Right cardiac atrium (tissue), 5 donors: ENCODE results near the gene TRPC4AP. TPM values are rescaled to one million over a fixed set of nuclear protein-coding genes. Genes with fewer than 3 reads are reported as not detected.

ENCODE experiments used
- ATAC-seq, 2 donors: fragments of 200-7000 bp; cut with Tn5 transposase; one replicate each; pipeline versions ENCODE4 v1.8.0 to v1.9.1; 2020; ENCODE audit warnings: moderate library complexity in 2 of 2, mild to moderate bottlenecking in 1 of 2
- DNase-seq, 3 donors: peaks; one replicate each; pipeline ENCODE4 v3.0.0-alpha.2; 2020
- H3K27ac ChIP-seq: one replicate; pipeline ENCODE4 v1.5.1; 2013; ENCODE audit warnings: mild to moderate bottlenecking, low read length, control low read depth, moderate library complexity
- H3K27me3 ChIP-seq: one replicate; pipeline ENCODE4 v1.6.1; 2013; ENCODE audit not compliant: control insufficient read depth, insufficient read depth
- H3K4me1 ChIP-seq: one replicate; pipeline ENCODE4 v1.6.1; 2013; ENCODE audit warnings: low read length; ENCODE audit not compliant: control insufficient read depth, insufficient read depth
- H3K4me3 ChIP-seq: one replicate; pipeline ENCODE4 v1.5.1; 2013; ENCODE audit warnings: low read length, control low read depth
- H3K9me3 ChIP-seq: one replicate; pipeline ENCODE4 v1.6.1; 2013; ENCODE audit warnings: low read length; ENCODE audit not compliant: control insufficient read depth
- WGBS: extraction: QIAGEN DNeasy Blood & Tissue Kit; methylation state at CpG from one replicate; pipeline ENCODE4 v1.1.7; 2013; 5-methylcytosine and 5-hydroxymethylcytosine counted together
- intact Hi-C, 4 donors: fragments of 100-400 bp; cut with DNase I; formaldehyde crosslinking; loops; one replicate each; pipeline versions ENCODE4 v1.11.0 to v1.14.0; 2022 to 2023
- polyA plus RNA-seq: library from polyadenylated mRNA; stranded (reverse); fragments of 200-250 nt; gene quantifications from one replicate; pipeline ENCODE4 v1.2.3, GENCODE V29; 2013
- total RNA-seq, 4 donors: library from RNA; stranded (reverse); fragmentation: NEBNext Ultra II Directional; extraction: Animal tissue kit (Norgen Biotek cat#: 25700); gene quantifications; one replicate each; pipeline ENCODE4 v1.2.1, GENCODE V29; 2021
- donor health status: healthy with polysubstance abuse.
- donor health status: DM: no; HTN: yes; CAD: no.
- donor health status: DM: no; HTN: no; CAD: no.
- donor health status: DM: no; HTN: yes; CAD: no; lungs with severe emphysema.
- donor health status: DM: yes; HTN: yes; CAD: no.

The TRPC4AP gene
- total and polyA plus RNA-seq, 5 donors: 29.1 to 44.6 (median 34.5) TPM

- DNase-seq: peak in 2 of 3 donors; percentile 33 to 49
- no peak overlapping the region for H3K27ac ChIP-seq
- H3K27me3 ChIP-seq: no peaks in the 10 kb centered on the region
- no peaks in the 10 kb centered on the region for H3K4me1 ChIP-seq
- no peak for ATAC-seq
- no peak overlapping the region for H3K4me3 ChIP-seq
- 91% methylated on average over 20 of the region's 20 CpGs for WGBS
- no peaks in the 10 kb centered on the region for H3K9me3 ChIP-seq
- intact Hi-C loops: no loop called here
Measured at GRCh38 chr20:34992751-34993417, 99.7 kb downstream of the TRPC4AP start.

DNA sequence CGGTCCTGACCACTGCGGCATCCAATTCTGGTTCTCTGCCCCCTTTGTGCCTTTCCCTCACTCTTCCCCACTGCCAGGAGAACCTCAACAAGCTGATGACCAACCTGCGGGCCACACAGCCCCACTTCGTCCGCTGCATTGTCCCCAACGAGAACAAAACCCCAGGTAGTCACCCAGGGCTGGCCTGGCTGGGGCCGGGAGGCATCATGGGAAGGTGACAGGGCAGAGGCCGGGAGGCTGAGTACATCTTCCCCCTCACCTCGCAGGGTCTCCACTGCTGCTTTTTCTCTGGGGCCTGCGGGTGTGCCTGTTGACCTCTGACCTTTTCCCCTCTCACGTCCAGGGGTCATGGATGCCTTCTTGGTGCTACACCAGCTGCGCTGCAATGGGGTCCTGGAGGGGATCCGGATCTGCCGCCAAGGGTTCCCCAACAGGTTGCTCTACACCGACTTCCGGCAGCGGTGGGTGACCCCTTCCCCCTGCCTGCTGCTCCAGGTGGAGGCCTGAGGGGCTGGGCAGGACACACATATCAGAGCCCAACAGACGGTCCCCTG is 101.9 kb downstream of the TRPC4AP start:
- DNase-seq (peak in 1 of 3 donors; percentile 40), ATAC-seq (no peak)
- Histone ChIP-seq H3K4me3 (no peak overlapping the region), H3K9me3 (no peaks in the 10 kb centered on the region), H3K4me1 (no peaks in the 10 kb centered on the region), H3K27ac (no peak overlapping the region), H3K27me3 (no peaks in the 10 kb centered on the region)
- intact Hi-C loops: no loop called here
- 78% methylated on average over 18 of the region's 18 CpGs for WGBS

- no peaks in the 10 kb centered on the region for H3K27me3 ChIP-seq
- H3K4me3 ChIP-seq: no peak overlapping the region
- no peak for ATAC-seq
- DNase-seq: no peak
- WGBS: 75% methylated on average over 11 of the region's 11 CpGs
- no peak overlapping the region for H3K27ac ChIP-seq
- no peaks in the 10 kb centered on the region for H3K9me3 ChIP-seq
- no peaks in the 10 kb centered on the region for H3K4me1 ChIP-seq
- intact Hi-C loops: no loop called here
Measured at GRCh38 chr20:34990231-34990630, 102.4 kb downstream of the TRPC4AP start.

DNA sequence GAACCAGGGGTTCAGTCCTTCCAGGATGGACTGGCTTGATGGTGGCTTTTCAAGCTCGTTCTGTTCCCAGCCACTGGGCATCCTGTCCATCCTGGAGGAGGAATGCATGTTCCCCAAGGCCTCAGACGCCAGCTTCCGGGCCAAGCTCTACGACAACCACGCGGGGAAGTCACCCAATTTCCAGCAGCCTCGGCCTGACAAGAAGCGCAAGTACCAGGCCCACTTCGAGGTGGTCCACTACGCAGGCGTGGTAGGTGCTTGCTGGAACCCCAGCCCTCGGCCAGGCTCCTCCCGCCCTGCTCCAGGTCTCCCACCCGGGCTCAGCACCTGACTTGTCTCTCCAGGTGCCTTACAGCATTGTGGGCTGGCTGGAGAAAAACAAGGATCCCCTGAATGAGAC is 102.9 kb downstream of the TRPC4AP start:
- Histone ChIP-seq H3K27ac (no peak overlapping the region), H3K9me3 (no peaks in the 10 kb centered on the region), H3K27me3 (no peaks in the 10 kb centered on the region), H3K4me3 (no peak overlapping the region), H3K4me1 (no peaks in the 10 kb centered on the region)
- DNase-seq (peak in 1 of 3 donors; percentile 37), ATAC-seq (no peak)
- WGBS: 88% methylated on average over 14 of the region's 14 CpGs
- intact Hi-C loops: no loop called here

GRCh38 chr20:34989118-34989517 is 103.5 kb downstream of the TRPC4AP start:
- intact Hi-C loops: no loop called here
- Histone ChIP-seq H3K27ac (no peak overlapping the region), H3K9me3 (no peaks in the 10 kb centered on the region), H3K4me3 (no peak overlapping the region), H3K27me3 (no peaks in the 10 kb centered on the region), H3K4me1 (no peaks in the 10 kb centered on the region)
- 84% methylated on average over 4 of the region's 4 CpGs for WGBS
- DNase-seq (peak in 1 of 3 donors; percentile 22), ATAC-seq (no peak)

DNA sequence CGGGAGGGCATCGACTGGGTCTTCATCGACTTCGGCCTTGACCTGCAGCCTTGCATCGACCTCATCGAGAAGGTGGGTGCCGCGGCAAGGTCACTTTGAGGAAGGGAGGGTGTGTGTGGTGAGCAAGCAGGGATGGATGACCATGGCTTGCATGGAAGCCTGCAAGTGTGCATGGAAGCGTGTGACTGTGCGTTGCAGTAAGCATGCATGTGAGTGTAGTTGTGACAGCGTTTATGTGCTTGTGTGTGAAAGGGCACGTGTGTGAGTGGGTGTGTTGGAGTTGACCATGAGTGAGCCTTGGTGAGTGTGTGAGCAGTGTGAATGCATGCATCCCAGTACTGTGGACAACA is 104.4 kb downstream of the TRPC4AP start:
- intact Hi-C loops: no loop called here
- Histone ChIP-seq H3K9me3 (no peaks in the 10 kb centered on the region), H3K4me3 (no peak overlapping the region), H3K4me1 (no peaks in the 10 kb centered on the region), H3K27me3 (no peaks in the 10 kb centered on the region), H3K27ac (no peak overlapping the region)
- ATAC-seq (no peak), DNase-seq (peak in 1 of 3 donors; percentile 18)
- 67% methylated on average over 12 of the region's 12 CpGs for WGBS

- intact Hi-C loops: no loop called here
- H3K4me3 ChIP-seq: no peak overlapping the region
- ATAC-seq: no peak
- no peaks in the 10 kb centered on the region for H3K9me3 ChIP-seq
- WGBS: 63% methylated on average over 15 of the region's 15 CpGs
- peak in 2 of 3 donors; percentile 57 to 67 for DNase-seq
- H3K27ac ChIP-seq: no peak overlapping the region
- no peaks in the 10 kb centered on the region for H3K4me1 ChIP-seq
- H3K27me3 ChIP-seq: no peaks in the 10 kb centered on the region
Measured at GRCh38 chr20:34987288-34988190, 105.1 kb downstream of the TRPC4AP start.

GRCh38 chr20:34986311-34987287 is 106.0 kb downstream of the TRPC4AP start:
- peak in 1 of 2 donors; percentile 2 for ATAC-seq
- peak; percentile 18 to 56 (median 55) for DNase-seq
- no peaks in the 10 kb centered on the region for H3K4me1 ChIP-seq
- H3K9me3 ChIP-seq: no peaks in the 10 kb centered on the region
- H3K27me3 ChIP-seq: no peaks in the 10 kb centered on the region
- no peak overlapping the region for H3K27ac ChIP-seq
- H3K4me3 ChIP-seq: no peak overlapping the region
- intact Hi-C loops: no loop called here
- WGBS: 65% methylated on average over 24 of the region's 24 CpGs

DNA sequence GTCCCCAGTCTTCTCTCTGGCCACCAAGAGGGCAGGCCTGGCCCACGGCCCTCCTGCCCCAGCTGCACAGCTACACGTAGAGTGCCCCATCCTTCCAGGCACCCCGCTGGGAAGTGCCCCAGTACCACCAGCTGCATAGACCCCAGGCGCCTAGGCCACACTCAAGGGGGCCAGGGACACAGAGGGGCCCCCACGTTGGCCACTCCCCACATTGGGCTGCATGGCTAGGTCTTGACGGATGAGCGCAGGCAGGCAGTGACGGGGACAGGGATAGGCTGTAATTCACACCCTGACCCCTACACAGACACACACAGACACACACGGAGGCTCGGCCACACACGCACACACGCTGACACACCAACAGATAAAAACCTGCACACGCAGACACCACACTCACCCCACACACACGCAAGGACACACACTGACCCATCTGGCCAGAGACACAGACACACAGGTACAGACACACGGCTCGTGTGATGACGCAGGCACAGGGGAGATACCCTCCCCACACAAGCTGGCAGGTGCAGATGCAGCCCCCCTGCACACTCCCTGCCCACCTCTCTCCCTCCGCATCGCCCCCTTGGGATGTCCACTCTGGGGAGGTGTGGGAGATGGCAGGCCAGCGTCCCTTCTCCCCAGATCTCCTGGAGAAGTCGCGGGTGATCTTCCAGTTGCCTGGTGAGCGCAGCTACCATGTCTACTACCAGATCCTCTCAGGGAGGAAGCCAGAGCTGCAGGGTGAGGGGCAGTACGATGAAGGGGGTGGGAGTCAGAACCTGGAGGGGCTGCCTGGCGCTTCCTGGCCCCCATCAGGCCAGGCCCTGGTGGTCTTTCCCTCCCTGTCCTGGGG is 106.9 kb downstream of the TRPC4AP start:
- intact Hi-C loops: no loop called here
- no peaks in the 10 kb centered on the region for H3K9me3 ChIP-seq
- DNase-seq (peak in 2 of 3 donors; percentile 16 to 53), ATAC-seq (peak in 1 of 2 donors; percentile 3)
- no peak overlapping the region for H3K27ac ChIP-seq
- WGBS: 68% methylated on average over 25 of the region's 25 CpGs
- H3K4me1 ChIP-seq: no peaks in the 10 kb centered on the region
- no peak overlapping the region for H3K4me3 ChIP-seq
- no peaks in the 10 kb centered on the region for H3K27me3 ChIP-seq
